ENCODE results near the gene BCL7B.

DNA sequence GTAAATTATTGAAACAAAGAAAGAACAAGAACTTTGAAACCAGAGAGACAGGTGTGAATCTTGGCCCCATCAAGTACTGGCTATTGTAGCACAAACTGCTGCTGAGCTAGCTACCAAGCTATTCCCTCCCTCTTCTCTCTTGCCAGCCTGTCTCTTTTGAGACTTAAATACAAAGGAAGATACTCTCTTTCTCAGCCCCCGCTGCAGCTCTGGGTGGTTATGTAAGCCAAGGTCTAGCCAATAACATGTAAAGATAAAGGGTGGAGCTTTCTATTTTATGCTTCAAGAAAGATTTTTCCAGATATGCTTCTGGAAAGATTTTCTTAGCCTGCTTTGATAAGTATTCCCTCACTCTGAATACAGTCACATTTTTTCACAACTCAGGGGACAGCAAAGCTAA, 52.6 kb downstream of the BCL7B start:
- TF ChIP-seq, protein P1, sequence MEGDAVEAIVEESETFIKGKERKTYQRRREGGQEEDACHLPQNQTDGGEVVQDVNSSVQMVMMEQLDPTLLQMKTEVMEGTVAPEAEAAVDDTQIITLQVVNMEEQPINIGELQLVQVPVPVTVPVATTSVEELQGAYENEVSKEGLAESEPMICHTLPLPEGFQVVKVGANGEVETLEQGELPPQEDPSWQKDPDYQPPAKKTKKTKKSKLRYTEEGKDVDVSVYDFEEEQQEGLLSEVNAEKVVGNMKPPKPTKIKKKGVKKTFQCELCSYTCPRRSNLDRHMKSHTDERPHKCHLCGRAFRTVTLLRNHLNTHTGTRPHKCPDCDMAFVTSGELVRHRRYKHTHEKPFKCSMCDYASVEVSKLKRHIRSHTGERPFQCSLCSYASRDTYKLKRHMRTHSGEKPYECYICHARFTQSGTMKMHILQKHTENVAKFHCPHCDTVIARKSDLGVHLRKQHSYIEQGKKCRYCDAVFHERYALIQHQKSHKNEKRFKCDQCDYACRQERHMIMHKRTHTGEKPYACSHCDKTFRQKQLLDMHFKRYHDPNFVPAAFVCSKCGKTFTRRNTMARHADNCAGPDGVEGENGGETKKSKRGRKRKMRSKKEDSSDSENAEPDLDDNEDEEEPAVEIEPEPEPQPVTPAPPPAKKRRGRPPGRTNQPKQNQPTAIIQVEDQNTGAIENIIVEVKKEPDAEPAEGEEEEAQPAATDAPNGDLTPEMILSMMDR (optimal IDR thresholded peaks at IDR 0.05 in 1 of 3, IDR thresholded peaks at IDR 0.05 in 1 of 3, conservative IDR thresholded peaks at IDR 0.05 in 1 of 3; ENCODE audit: extremely low read depth in 1 of 3, insufficient read depth in 2 of 3, low read length in 3 of 3), result no peak
- TF ChIP-seq EZH2 (IDR thresholded peaks at IDR 0.05; ENCODE audit: low read length), result no peak
